Adrenal gland (tissue), 12 donors: ENCODE data around the gene RPS6KA1. TPM values are rescaled to one million over a fixed set of nuclear protein-coding genes. Genes with fewer than 3 reads are reported as not detected.

ENCODE experiments used
- DNase-seq, 7 donors: peaks; one replicate each; pipeline ENCODE4 v3.0.0-alpha.2; 2019 to 2020
- H3K27ac ChIP-seq, 5 donors: fragments of 200-600 bp; sonication (generic) in 4 of 5; 1 replicate in 3 of 5; 2 replicates in 2 of 5; pipeline versions ENCODE4 v1.5.1 to v1.8.0; 2016 to 2020; ENCODE audit warnings: mild to moderate bottlenecking in 1 of 5
- H3K27me3 ChIP-seq: fragments of 200-600 bp; 2 replicates; pipeline ENCODE4 v1.8.0; 2021
- H3K36me3 ChIP-seq, 2 donors: fragments of 200-600 bp; replicated peaks in 1 of 2; 1 replicate in 1 of 2; 2 replicates in 1 of 2; pipeline versions ENCODE4 v1.5.1 to v1.8.0; 2018 to 2022
- H3K4me1 ChIP-seq, 2 donors: fragments of 200-600 bp; replicated peaks in 1 of 2; 1 replicate in 1 of 2; 2 replicates in 1 of 2; pipeline versions ENCODE4 v1.5.1 to v1.8.0; 2018 to 2021
- H3K4me3 ChIP-seq, 4 donors: fragments of 200-600 bp; sonication (generic) in 3 of 4; one replicate each; pipeline ENCODE4 v1.5.1; 2016 to 2018
- H3K9me3 ChIP-seq, 3 donors: fragments of 200-600 bp; sonication (generic) in 1 of 3; replicated peaks in 1 of 3; 1 replicate in 2 of 3; 2 replicates in 1 of 3; pipeline versions ENCODE4 v1.5.1 to v1.8.0; 2016 to 2021
- CTCF ChIP-seq, 6 experiments: fragments of 450-650 bp in 4 of 6; fragments of 200-600 bp in 2 of 6; sonication (generic) in 1 of 6; IDR thresholded peaks; 1 replicate in 5 of 6; 2 replicates in 1 of 6; pipeline versions ENCODE4 v1.5.1 to v1.8.0; 2016 to 2021; ENCODE audit warnings: antibody characterized with exemption in 6 of 6, mild to moderate bottlenecking in 2 of 6, moderate library complexity in 1 of 6
- POLR2A ChIP-seq, 2 donors: fragments of 450-650 bp; IDR thresholded peaks; one replicate each; pipeline ENCODE4 v1.6.1; 2017; ENCODE audit warnings: antibody characterized with exemption in 2 of 2, mild to moderate bottlenecking in 2 of 2, moderate library complexity in 1 of 2
- WGBS, 4 donors: extraction: QIAGEN DNeasy Blood & Tissue Kit in 2 of 4; methylation state at CpG; one replicate each; pipeline versions ENCODE4 v1.1.5 to v1.1.7; 2013 to 2017; 5-methylcytosine and 5-hydroxymethylcytosine counted together
- intact Hi-C, 2 donors: fragments of 100-400 bp; cut with DNase I; formaldehyde crosslinking; loops; one replicate each; pipeline versions ENCODE4 v1.14.1 to v1.15.0; 2022 to 2023
- polyA plus RNA-seq, 3 donors: library from polyadenylated mRNA; stranded (reverse); fragments of 200-250 nt in 2 of 3; fragments of 350-450 nt in 1 of 3; fragmentation: Illumina TruSeq in 1 of 3; extraction: RNeasy Lipid Tissue Mini Kit (QIAGEN cat#74804) in 1 of 3; gene quantifications; one replicate each; pipeline ENCODE4 v1.2.3, GENCODE V29; 2013 to 2014
- total RNA-seq, 9 donors: library from RNA; depleted of rRNA in 4 of 9; stranded (reverse); fragments of >200 nt in 4 of 9; fragments of 120-200 nt in 1 of 9; fragmentation: NEBNext Ultra II Directional in 1 of 9; extraction: Animal tissue kit (Norgen Biotek cat#: 25700) in 1 of 9; gene quantifications; one replicate each; pipeline versions ENCODE4 v1.1.0 to v1.2.4, GENCODE V29; 2013 to 2023
- donor health status: healthy with polysubstance abuse.
- donor health status: Bipolar disorder and iron deficiency.
- donor health status: DM: yes; HTN: yes; CAD: no.
- donor health status: DM: no; HTN: no; CAD: no.
- donor health status: DM: no; HTN: no; CAD: no.
- donor health status: DM: yes; HTN: yes; CAD: no.

Gene RPS6KA1
- total and polyA plus RNA-seq, 12 donors: 17.1 to 51.5 (median 40.1) TPM

- intact Hi-C loops: no loop called here
- TF ChIP-seq CTCF (IDR thresholded peaks at IDR 0.05) (peak in 5 of 6 experiments; percentile 34 to 60 (median 49)), POLR2A (IDR thresholded peaks at IDR 0.05) (peak; percentile 27 to 35)
- peak overlapping the region; percentile 65 to 87 (median 86) for H3K27ac ChIP-seq
Measured at GRCh38 chr1:26541816-26542711, 12.5 kb downstream of the RPS6KA1 start.

GRCh38 chr1:26542771-26543451 lies 13.3 kb downstream of the RPS6KA1 start:
- Histone ChIP-seq H3K27me3 (no peaks in the 10 kb centered on the region), H3K4me3 (no peak overlapping the region), H3K9me3 (no peaks in the 10 kb centered on the region), H3K27ac (peak overlapping the region; percentile 50 to 86 (median 82)), H3K4me1 (peaks cover 9 to 29% of the 10 kb centered on the region in 2 donors), H3K36me3 (no peaks in the 10 kb centered on the region)
- intact Hi-C loops: no loop called here
- WGBS, 4 donors: 53 to 87% (median 76%) methylated on average over 7 to 9 of the region's 9 CpGs
- peak in 1 of 7 donors; percentile 49 for DNase-seq
- TF ChIP-seq CTCF (IDR thresholded peaks at IDR 0.05) (no peak), POLR2A (IDR thresholded peaks at IDR 0.05) (no peak)

More at GRCh38 chr1:26541816-26542711, 12.5 kb downstream of the RPS6KA1 start:
- H3K9me3 ChIP-seq: no peaks in the 10 kb centered on the region
- WGBS, 4 donors: 15 to 34% (median 20%) methylated on average over 4 to 18 of the region's 18 CpGs
- DNase-seq: peak; percentile 76 to 98 (median 91)
- no peaks in the 10 kb centered on the region for H3K27me3 ChIP-seq
- peaks cover 9 to 36% of the 10 kb centered on the region in 2 donors for H3K4me1 ChIP-seq
- no peaks in the 10 kb centered on the region for H3K36me3 ChIP-seq
- peak overlapping the region in 1 of 4 donors; percentile 25 for H3K4me3 ChIP-seq

- no peak for DNase-seq
- intact Hi-C loops: no loop called here
Measured at GRCh38 chr1:26543462-26543861, 13.9 kb downstream of the RPS6KA1 start.

More at GRCh38 chr1:26543462-26543861, 13.9 kb downstream of the RPS6KA1 start:
- Histone ChIP-seq H3K4me3 (no peak overlapping the region), H3K4me1 (peaks cover 9 to 29% of the 10 kb centered on the region in 2 donors), H3K9me3 (no peaks in the 10 kb centered on the region), H3K27me3 (no peaks in the 10 kb centered on the region), H3K27ac (peak overlapping the region in 4 of 5 donors; percentile 65 to 86 (median 84)), H3K36me3 (no peaks in the 10 kb centered on the region)
- WGBS, 4 donors: 74 to 83% (median 79%) methylated on average over 3 to 5 of the region's 5 CpGs
- TF ChIP-seq CTCF (IDR thresholded peaks at IDR 0.05): no peak
- no peak for TF ChIP-seq POLR2A (IDR thresholded peaks at IDR 0.05)
